EH (cell line): ENCODE results near the gene LRBA.
"Not testable (repeated sequence)": the region's sequence is repeated elsewhere in the genome, so short reads cannot be mapped to it uniquely, and the experiment has no call there.

Experiments used
- DNase-seq: peaks from one replicate; pipeline ENCODE4 v3.0.0-alpha.2; 2015; ENCODE audit warnings: low read depth

The LRBA gene

DNA sequence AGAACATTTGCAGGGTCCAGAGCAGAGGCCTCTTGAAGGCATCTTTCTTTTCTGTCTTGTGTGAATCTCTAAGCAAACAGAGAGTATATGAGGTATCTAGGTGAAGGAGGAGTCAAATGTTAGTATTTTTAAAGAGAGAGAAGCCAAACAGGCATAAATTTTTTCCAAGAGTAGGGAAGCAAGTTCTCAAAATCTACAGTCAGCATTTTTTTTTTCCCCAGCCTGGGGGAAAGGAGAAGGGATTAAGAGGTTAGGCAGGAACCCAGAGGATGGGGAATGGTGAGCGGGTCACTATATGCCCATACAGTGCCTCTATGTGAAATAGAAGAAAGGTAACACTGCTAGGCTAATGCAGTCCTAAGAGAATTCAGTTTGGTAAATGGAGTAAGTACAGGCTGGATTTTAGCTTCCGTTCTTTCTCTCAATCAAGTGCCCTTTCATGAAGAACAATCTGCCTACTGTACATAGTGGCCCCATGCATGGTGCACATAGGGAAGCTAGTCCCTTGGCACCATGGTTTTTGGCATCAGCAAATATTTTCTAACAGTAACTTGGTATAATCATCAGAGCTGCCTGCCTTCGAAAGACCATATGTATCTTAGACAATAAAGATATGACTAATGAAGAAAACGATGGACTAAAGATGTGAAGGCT lies 596.2 kb downstream of the LRBA start:
- no peak for DNase-seq

DNA sequence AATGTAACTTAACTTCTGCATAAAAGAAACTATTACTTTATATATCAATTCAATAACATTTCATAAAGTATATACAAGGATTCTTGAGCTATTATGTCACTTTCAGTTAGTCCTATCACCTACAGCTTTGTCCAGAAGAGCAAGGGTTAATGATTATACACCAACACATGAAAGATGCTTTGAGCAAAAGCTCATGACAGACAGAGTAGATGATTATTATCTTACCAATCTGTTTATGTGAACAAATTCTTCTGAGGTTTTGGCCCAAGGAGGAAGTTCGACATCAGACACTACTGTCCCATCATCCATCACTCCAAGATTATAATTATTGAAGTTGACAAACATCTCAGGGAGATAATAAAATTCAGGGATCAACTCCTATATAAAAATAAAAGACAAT lies 599.9 kb downstream of the LRBA start:
- peak; percentile 43 for DNase-seq

DNA sequence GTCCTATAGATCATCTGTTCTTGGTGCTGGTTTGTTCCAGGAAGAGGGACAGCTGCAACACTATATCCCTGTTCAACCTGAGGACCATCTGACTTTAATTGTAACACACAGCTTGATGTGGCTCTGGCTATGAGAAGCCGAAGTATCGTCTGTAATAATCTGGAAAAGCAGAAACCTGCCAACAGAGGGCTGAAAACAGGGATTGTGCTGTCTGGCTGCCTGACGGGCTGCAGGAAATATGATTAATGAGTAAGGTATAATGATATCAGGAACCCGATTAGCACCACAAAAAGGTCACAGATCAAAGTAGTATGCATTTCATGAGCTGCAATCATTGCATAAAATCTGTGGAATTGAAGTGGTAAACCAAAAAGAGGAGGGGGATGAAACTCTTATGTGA lies 603.6 kb downstream of the LRBA start:
- no peak for DNase-seq

DNA sequence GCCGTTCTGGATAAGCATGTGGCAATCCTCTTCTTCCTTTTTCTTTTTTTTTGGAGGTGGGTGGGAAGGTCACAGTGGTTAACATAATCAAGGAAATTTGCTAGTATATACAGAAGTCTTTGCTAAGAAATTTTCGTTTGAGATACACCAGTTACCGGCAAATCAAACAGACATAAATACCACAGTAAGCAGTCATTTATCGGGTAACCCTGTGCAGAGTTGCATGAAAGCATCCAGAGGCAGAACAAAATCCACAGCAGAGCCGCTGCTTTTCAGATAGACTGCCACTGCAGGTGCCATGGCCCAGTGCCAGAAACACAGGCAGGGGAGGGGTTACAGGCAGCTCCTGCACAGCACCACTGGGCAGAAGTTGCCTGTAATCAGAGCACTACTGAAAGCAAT lies 612.2 kb downstream of the LRBA start:
- DNase-seq: no peak

DNA sequence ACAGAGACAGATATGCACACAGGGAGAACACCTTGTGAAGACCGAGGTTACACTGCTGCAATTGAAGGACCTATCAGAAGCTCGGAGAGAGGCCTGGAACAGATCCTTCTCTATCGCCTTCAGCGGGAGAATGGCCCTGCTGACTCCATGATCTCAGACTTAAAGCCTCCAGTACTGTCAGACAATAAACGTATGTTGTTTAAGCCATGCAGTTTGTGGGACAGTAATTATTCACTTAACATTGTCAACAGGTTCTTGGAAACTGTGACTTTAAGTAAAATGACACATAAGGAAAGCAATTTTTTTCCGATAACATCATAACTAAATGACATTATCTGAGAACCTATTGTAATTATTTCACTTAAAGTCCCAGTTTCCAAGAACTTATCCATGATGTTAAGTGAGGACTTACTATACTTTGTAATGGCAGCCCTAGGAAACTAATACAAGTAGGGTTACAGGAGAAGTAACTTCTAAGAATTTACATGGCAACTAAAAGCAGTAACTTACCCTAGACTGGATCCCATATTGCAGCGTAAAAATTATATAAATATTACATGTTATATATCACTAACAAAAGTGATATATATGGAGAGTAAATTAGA lies 613.9 kb downstream of the LRBA start:
- no peak for DNase-seq

DNA sequence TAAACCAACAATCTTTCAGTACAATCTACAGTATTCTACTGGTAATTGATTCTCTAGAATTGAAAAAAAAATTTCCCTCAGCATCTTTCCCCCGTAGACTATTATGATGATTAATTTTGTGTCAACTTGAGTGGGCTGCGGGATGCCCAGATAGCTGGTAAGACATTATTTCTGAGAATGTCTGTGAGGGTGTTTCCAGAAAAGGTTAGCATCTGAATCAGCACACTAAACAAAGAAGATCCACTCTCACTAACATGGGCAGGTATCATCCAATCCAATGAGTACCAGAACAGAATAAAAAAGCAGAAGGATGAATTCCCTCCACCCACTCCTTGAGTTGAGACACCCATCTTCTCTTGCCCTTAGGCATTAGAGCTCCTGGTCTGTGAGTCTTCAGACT lies 619.2 kb downstream of the LRBA start:
- DNase-seq: no peak

DNA sequence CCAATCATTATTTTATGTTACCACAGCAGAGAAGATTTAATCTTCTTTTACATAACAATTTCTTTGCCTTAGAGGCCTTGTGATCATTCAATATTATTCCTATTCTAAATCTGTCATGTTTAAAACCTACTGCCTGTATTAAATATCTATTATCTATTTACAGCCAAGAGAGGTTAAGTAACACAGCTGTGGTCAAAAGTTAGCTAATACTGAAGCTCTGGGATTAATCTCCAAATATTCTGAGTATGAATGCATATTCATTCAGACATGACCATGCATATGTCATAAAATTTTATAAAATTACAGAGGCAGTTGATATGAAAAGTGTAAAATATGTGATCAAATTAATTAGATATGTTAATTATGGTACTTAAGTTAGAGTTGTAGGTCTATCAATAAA lies 621.0 kb downstream of the LRBA start:
- DNase-seq: no peak

DNA sequence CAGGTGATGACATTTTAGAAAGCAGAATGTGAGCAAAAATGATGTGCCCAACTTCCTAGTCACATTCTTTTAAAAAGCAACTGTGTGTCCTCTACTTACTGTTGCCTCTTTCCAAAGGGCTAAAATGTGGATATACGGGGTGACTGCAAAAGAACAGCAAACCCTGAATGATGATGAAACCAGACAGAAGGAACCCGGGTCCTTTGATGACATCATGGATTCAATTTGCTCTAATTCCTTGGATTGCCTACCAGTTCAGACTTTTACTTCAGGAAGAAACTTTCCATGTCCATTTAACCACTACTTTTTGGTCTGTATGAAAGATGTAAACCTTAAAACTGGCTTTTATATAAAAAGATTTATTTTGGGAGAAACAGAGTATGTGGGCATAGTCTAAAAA lies 624.0 kb downstream of the LRBA start:
- DNase-seq: no peak

DNA sequence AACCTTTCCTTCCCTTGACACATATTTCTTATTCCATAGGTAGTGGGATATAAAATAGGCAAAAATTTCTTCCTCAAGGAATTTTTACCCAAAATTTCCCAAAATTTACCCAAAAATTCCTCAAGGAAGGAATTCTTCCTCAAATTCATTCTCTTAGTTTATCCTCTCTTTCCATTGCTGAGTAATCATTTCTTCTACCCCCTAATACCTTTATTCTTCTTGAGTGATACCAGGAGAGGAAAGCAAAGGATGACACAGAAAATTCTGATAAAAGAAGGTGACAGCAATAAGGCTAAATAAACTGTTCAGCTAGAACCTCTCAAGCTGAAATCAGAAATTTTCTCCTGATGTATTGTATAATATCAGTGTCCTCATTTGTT lies 624.6 kb downstream of the LRBA start:
- DNase-seq: no peak

DNA sequence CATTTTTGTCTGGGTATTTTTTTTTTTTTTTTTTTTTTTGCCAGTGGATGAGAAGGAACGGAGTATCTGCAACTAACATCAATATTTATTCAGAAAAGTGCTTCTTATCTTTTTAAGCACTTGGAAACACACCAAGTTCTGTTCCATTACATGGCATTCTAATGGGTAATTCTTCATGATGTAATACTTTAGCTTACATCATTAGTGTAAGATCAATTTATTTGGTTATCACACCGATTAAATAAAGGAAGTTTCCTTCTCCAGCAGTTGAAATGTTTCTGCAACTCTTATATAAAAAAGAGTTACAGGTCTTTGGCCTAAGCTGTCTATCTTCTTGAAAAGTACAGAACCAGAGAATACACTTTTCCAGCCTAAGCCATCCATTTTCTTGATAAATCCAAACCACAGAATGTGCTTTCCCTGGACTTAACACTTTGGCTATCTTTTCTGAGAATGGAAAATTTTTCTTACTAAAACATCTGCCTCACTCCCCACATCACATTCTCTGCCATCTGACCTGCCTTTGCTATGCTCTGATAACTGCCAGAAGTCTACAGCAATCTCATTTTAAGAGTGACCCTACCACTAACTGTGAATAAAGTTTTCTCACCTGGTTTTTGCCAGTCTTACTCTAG lies 625.1 kb downstream of the LRBA start:
- no peak for DNase-seq

DNA sequence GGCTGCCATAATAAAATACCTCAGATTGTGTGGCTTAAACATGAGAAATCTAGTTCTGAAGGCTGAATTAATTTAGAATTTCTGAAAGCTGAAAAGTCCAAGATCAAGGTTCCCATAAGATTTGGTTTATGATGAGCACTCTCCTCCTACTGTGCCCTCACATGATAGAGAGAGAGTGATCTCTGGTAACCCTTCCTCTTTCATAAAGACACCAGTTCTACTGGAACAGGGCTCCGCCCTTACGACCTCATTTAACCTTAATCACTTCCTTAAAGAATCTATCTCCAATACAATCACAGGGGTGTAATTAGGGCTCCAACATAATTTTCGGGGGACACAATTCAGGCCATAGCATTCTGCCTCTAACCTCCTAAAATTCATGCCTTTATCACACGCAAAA lies 627.1 kb downstream of the LRBA start:
- DNase-seq: no peak

DNA sequence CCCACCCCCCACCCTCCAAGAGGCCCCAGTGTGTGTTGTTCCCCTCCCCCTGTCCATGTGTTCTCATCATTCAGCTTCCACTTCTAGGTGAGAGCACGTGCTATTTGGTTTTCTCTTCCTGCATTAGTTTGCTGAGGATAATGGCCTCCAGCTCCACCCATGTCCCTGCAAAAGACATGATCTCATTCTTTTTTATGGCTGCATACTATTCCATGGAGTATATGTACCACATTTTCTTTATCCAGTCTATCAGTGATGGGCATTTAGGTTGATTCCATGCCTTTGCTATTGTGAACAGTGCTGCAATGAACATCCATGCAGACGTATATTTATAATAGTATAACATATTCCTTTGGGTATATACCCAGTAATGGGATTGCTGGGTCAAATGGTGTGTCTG lies 628.7 kb downstream of the LRBA start:
- not testable (repeated sequence) for DNase-seq

DNA sequence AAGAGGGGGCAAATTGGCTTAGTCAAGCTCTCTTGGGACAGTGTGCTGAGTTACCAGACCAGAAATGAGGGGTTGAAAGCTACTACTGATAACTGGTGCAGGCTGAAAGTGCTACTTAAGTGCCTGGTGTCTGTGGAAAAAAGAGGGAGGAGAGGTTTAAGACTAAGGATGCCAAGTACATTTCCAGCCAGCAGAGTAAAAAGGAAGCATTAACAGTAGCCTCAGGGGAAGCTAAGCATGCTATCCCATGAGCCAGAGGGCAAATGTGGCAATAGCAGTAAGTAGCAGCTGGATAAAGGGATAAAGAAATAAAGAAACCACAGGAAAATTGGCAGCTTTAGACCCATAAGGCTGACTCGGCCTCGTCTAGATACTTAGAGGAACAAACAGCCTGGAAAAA lies 629.5 kb downstream of the LRBA start:
- peak; percentile 94 for DNase-seq

DNA sequence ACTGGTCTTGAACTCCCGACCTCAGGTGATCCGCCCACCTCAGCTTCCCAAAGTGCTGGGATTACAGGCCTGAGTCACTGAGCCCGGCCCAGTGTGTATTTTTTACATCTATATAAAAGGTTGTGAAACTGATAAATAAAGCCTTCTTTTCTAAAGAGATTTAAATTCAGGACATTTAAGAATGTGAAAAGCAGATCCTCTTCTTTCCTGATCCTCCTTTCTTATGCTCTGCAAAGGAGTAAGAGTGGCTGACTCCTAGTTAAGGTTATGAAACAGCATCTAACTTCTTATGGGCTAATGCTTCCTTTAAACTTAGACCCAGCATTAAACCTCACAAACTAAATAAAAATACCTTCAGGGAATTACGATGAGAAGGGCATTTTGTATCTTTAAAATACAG lies 630.8 kb downstream of the LRBA start:
- no peak for DNase-seq

DNA sequence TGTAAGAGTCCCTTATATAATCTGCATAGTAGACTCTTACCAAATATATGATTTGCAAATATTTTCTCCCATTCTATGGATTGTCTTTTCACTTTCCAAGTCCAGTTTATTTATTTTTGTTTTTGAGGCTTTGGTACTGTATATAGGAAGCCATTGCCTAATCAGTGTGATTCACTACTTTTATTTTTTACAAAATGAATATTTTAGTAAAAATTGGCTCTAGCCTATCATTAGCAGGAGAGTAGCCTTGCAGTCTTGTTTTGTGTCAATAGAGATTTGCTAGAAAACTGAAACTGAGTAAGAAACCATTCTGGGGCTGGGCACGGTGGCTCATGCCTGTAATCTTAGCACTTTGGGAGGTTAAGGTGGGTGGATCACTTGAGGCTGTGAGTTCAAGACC lies 633.1 kb downstream of the LRBA start:
- DNase-seq: peak; percentile 40

DNA sequence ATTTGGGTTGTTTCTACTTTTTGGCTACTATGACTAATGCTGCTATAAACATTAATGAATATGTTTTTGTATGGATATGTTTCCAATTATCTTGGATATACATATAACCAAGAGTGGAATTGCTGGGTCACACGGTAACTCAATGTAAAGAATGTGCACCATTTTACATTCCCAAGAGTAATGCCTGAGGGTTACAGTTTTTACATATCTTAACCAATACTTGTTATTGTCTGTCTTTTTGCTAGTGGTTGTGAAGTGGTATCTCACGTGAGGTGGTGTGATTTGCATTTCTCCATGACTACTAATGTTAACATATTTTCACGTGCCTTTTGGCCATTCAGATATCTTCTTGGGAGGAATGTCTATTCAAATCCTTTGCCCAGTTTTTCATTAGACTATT lies 633.5 kb downstream of the LRBA start:
- peak; percentile 30 for DNase-seq

DNA sequence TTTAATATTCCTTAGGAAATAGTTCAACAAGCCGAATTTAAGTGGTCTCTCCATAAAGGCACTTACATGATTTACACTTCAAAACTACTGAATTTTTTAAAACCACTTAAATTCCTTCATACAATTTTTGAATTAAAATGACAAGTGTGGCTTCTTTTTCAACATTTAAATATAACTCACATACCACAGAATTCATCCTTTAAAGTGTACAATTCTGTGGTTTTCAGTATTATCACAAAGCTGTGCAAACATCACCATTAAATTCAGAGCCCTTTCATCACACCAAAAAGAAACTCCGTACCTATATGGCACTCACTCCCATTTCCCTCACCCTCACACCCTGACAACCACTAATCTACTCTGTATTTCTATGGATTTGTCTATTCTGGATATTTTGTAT lies 634.0 kb downstream of the LRBA start:
- DNase-seq: peak; percentile 35

DNA sequence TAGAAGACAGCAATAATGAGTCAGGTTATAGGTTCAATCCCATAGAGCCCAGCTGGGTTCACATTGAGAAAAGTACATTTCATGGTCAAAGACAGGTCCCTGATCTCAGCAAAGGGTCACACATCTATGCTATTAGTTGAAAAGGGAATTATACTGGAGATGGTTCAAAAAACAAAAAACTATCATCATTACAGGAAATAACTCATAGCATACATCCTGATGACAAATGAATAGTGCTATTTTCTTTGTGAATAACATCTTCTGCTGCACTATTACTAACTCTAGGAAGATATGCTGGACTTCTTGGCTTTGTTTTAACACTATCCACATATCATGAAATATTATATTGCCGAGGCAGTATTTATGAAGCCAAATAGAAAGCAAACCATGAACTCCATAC lies 635.6 kb downstream of the LRBA start:
- peak; percentile 56 for DNase-seq

DNA sequence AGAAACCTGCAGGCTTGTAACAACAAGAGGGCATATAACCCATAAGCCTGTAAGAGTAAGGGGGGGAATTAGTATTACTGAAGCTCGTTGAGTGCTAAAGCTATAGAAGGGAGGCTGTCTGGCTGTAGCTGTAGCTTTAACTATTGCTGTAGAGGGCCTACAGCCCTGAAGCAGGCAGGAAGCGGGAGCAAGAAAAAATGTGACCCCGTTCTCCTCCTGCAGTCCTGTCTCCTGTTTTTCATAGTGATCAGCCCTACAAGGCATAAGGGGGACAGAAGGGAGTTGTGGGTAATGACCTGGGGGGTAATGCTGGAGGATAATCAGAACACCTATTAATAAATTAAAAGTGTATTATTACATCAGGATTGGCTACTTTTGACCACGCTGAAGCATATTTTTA lies 640.1 kb downstream of the LRBA start:
- DNase-seq: no peak

DNA sequence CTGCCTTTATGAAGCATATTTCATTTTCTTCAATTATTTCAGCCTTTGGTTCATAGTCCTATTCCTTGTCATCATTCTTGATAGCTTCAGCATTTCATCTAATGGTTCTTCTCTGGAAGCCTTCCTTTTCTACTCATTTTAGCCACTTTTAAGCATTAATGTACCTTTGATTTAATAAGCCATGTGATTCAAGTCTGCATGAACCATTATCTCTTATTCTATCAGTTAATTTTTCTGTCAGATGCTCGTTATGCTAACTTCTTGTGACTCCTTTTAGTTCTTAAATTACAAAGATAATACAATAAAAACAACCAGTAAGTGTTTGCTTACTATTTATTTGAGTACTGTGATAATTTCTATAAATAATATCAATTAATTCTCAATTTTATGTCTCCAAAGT lies 643.2 kb downstream of the LRBA start:
- DNase-seq: no peak

DNA sequence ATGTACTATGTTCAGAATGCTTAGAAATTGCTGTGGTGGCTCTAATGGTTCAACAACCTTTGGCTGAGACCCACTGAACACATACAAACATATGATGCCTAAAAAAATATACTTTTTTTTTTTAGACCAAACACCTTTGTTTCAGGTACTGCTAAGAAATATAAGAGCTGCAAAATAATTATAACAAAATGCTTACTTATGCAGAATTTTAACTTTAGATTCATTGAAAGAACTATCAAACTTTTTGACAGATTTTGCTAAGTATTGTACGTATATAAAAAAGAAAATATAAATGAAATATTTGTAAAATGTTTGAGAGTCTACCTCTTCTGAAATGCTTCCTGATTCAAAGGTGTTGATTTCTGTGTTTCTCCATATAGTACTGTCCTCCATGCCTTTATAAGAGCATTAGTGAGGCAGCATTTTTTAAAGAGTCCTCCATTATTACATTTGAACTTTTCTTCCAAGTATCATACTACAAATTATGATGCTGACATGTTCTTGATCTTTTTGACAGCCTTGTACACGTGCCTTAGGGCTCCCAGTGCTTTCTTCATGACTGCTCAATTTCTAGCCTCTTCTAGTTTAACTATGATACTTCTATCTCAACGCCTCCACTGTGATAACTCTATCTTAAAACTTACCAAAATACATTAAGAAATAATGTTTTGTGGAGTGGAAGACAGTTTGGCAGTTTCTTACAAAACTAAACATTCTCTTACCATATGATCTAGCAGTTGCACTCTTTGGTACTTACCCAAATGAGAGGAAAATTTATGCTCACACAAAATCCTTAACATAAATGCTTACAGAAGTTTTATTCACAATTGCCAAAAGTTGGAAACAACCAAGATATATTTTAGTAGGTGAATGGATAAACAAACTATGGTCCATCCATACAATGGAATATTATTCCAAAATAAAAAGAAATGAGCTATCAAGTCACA lies 645.4 kb downstream of the LRBA start:
- DNase-seq: no peak

DNA sequence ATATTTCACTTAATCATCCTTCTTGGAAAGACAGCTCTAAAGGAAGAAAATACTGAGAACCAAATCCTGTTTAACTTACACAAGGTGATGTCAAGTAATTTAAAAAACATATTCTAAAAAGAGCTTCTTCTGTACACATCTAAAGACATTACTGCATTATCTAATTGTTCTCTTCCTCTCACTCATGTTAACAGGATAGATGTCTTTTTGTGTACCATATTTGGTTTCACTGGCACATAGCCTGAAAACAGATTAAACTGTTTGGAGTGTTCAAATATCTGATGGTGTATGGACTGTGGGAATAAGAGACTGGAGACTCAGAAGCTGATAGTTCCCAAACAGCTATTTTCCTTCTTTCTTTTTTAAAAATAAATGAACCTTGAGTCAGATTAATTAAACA lies 646.4 kb downstream of the LRBA start:
- DNase-seq: peak; percentile 40

DNA sequence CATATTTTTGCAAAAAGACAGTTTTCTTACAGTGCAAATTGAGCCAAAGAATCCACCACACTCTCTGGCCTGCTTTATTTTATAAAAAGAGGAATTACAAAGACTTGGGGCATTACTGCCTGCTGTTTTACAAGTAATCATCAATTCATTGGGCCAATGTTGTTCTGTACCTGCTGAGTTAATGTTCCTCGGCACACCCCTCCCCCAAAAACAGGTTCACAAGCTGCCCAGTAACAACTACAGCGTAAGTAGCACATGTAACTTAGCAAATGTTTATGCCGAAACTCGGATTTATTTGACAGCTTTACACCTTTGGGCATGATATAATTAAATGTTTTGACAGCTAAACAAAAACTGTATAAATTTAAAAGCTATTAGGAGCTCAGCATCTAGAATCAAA lies 647.8 kb downstream of the LRBA start:
- no peak for DNase-seq
